HepG2 (cell line): ENCODE results near the gene TALDO1. TPM values are rescaled to one million over a fixed set of nuclear protein-coding genes. Genes with fewer than 3 reads are reported as not detected.
A peak's percentile ranks its signal among the peaks of the same experiment; 100 is the strongest.

ENCODE experiments used
- EED ChIP-seq: sonication (generic); formaldehyde crosslinking; IDR thresholded peaks from 2 replicates; pipeline ENCODE4 v1.5.0; 2020; ENCODE audit warnings: mild to moderate bottlenecking, missing genetic modification reagents
- ERF ChIP-seq: IDR thresholded peaks from 2 replicates; pipeline ENCODE4 v1.6.1; 2018; ENCODE audit warnings: missing biosample characterization, missing genetic modification reagents
- FOSL2 ChIP-seq: sonication (generic); formaldehyde crosslinking; IDR thresholded peaks from 2 replicates; pipeline ENCODE4 v1.4.0; 2020; ENCODE audit warnings: missing genetic modification reagents
- JDP2 ChIP-seq: sonication (generic); formaldehyde crosslinking; IDR thresholded peaks from 2 replicates; pipeline ENCODE4 v1.8.1; 2022; ENCODE audit warnings: missing genetic modification reagents, borderline replicate concordance
- KDM3A ChIP-seq: IDR thresholded peaks from 2 replicates; pipeline ENCODE4 v1.6.1; 2018; ENCODE audit warnings: low read depth, missing compliant biosample characterization
- MBD4 ChIP-seq: IDR thresholded peaks from 2 replicates; pipeline ENCODE4 v1.6.1; 2012; ENCODE audit warnings: low read length, inconsistent platforms, borderline replicate concordance
- MLXIP ChIP-seq: sonication (generic); formaldehyde crosslinking; IDR thresholded peaks from 2 replicates; pipeline ENCODE4 v1.9.0; 2021; ENCODE audit warnings: missing genetic modification reagents, borderline replicate concordance
- NR2C2 ChIP-seq: sonication (generic); formaldehyde crosslinking; IDR thresholded peaks from 2 replicates; pipeline ENCODE4 v1.4.0; 2020; ENCODE audit warnings: missing genetic modification reagents, mild to moderate bottlenecking, moderate library complexity, borderline replicate concordance
- SIX1 ChIP-seq: sonication (generic); formaldehyde crosslinking; IDR thresholded peaks from 2 replicates; pipeline ENCODE4 v1.4.0; 2020; ENCODE audit warnings: missing genetic modification reagents, borderline replicate concordance
- SMAD3 ChIP-seq: sonication (generic); formaldehyde crosslinking; IDR thresholded peaks from 2 replicates; pipeline ENCODE4 v1.4.0; 2020; ENCODE audit warnings: missing genetic modification reagents
- SYNCRIP ChIP-seq: fragments of 200-400 bp; formaldehyde crosslinking; IDR thresholded peaks from 2 replicates; pipeline ENCODE4 v1.6.1; 2018; ENCODE audit warnings: mild to moderate bottlenecking, low read depth, low read length; ENCODE audit not compliant: insufficient read depth
- TEAD2 ChIP-seq: sonication (generic); formaldehyde crosslinking; IDR thresholded peaks from 2 replicates; pipeline ENCODE4 v1.9.0; 2021; ENCODE audit warnings: missing genetic modification reagents
- ZBTB40 ChIP-seq, 2 experiments: fragments of 450-650 bp in 1 of 2; sonication (generic) in 1 of 2; formaldehyde crosslinking in 1 of 2; IDR thresholded peaks; 2 replicates each; pipeline versions ENCODE4 v1.6.1 to v1.8.0; 2016 to 2022; ENCODE audit warnings: antibody characterized with exemption in 1 of 2, mild to moderate bottlenecking in 1 of 2, missing genetic modification reagents in 1 of 2
- ZNF256 ChIP-seq: sonication (generic); formaldehyde crosslinking; conservative IDR thresholded peaks from 2 replicates; pipeline ENCODE4 v1.4.0; 2020; ENCODE audit warnings: missing genetic modification reagents
- ZNF3 ChIP-seq: IDR thresholded peaks from 2 replicates; pipeline ENCODE4 v1.7.0; 2017; ENCODE audit warnings: inconsistent platforms
- ZNF30 ChIP-seq: sonication (generic); formaldehyde crosslinking; IDR thresholded peaks from 2 replicates; pipeline ENCODE4 v1.5.0; 2020; ENCODE audit warnings: mild to moderate bottlenecking, missing genetic modification reagents
- ZNF781 ChIP-seq: sonication (generic); formaldehyde crosslinking; IDR thresholded peaks from 2 replicates; pipeline ENCODE4 v1.5.1; 2020; ENCODE audit warnings: borderline replicate concordance, mild to moderate bottlenecking, missing genetic modification reagents; ENCODE audit errors: not compliant biosample characterization
- polyA plus RNA-seq, 8 experiments: library from polyadenylated mRNA; depleted of rRNA in 3 of 8; stranded (reverse) in 7 of 8; unstranded in 1 of 8; fragments of >200 nt; fragmentation: Illumina TruSeq in 4 of 8; extraction: Trizol in 4 of 8; gene quantifications; 2 replicates each; pipeline versions ENCODE4 v1.2.1 to v1.2.3, GENCODE V29; 2011 to 2016; ENCODE audit warnings: low read depth in 4 of 8, missing spikeins in 1 of 8, mixed read lengths in 1 of 8; ENCODE audit not compliant: insufficient read depth in 1 of 8
- total RNA-seq, 5 experiments: library from RNA; depleted of rRNA; stranded (reverse); fragments of >200 nt; fragmentation: Illumina TruSeq; extraction: Trizol; gene quantifications; 2 replicates each; pipeline ENCODE4 v1.2.3, GENCODE V29; 2016; ENCODE audit warnings: low read depth in 1 of 5

Gene TALDO1
- total and polyA plus RNA-seq, 2 of the 13 experiments (the other 11 are each of a cell fraction or from before 2014, with no cell fraction given), result 107 to 240 TPM

- no peak for TF ChIP-seq MLXIP (CRISPR knock-in tag)
- no peak for TF ChIP-seq ZNF3
- TF ChIP-seq EED (CRISPR knock-in tag), result peak; percentile 52; the same call in 1 of the 2 replicates
- peak; percentile 64; the same call in 1 of the 2 replicates for TF ChIP-seq KDM3A (CRISPR knock-in tag)
- no peak for TF ChIP-seq ZNF781 (CRISPR knock-in tag)
- TF ChIP-seq SMAD3 (CRISPR knock-in tag), result peak; percentile 24; the same call in 1 of the 2 replicates
- peak; percentile 37 for TF ChIP-seq FOSL2 (CRISPR knock-in tag)
- no peak for TF ChIP-seq JDP2 (CRISPR knock-in tag)
- peak; percentile 38; the same call in 1 of the 2 replicates for TF ChIP-seq ZBTB40 (IDR thresholded peaks at IDR 0.05)
- peak; percentile 80; the same call in 1 of the 2 replicates for TF ChIP-seq ZBTB40 (CRISPR knock-in tag; IDR thresholded peaks at IDR 0.05)
- TF ChIP-seq SYNCRIP, result no peak
- TF ChIP-seq ERF, result peak; percentile 34
- no peak for TF ChIP-seq TEAD2 (CRISPR knock-in tag)
- peak; percentile 97 for TF ChIP-seq NR2C2 (CRISPR knock-in tag)
- TF ChIP-seq SIX1 (CRISPR knock-in tag), result no peak
- no peak for TF ChIP-seq ZNF256 (CRISPR knock-in tag)
- no peak for TF ChIP-seq MBD4
- no peak for TF ChIP-seq ZNF30
Observed at GRCh38 chr11:809287-810039, 62.2 kb downstream of the TALDO1 start, which contains the start of gene RPLP2 (continued).
